Activated naive CD4-positive, alpha-beta T cell (primary cell): ENCODE measurements around the gene BMERB1.
"Not testable (repeated sequence)": the region's sequence is repeated elsewhere in the genome, so short reads cannot be mapped to it uniquely, and the experiment has no call there.

Experiments used
- DNase-seq, 4 experiments: peaks; one replicate each; lab custom pipeline; 2025; lab: John Stamatoyannopoulos, UW

Gene BMERB1

GRCh38 chr16:15461376-15461775 lies 27.0 kb downstream of the BMERB1 start:
- no peak for DNase-seq

- DNase-seq = no peak
Observed at GRCh38 chr16:15464401-15465186, 30.2 kb downstream of the BMERB1 start.

DNA sequence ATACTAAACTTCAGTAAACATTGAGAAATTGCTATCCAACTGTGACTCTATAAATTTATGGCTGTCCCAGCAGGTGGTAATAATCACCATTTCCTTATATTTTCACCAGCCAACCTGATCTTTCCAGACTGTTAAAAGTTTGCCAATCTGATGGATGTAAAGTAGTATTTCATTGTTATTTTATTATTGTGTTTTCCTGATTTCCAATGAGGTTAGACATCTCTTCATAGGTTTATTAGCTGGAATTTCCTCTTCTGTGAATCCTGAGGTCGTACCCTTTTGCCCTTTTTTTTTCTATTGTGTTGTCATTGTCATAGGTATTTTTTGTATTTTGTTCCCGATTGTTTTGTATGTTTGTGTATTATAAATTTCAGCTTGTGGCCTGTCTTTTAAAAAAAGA lies 31.7 kb downstream of the BMERB1 start:
- DNase-seq = no peak

DNA sequence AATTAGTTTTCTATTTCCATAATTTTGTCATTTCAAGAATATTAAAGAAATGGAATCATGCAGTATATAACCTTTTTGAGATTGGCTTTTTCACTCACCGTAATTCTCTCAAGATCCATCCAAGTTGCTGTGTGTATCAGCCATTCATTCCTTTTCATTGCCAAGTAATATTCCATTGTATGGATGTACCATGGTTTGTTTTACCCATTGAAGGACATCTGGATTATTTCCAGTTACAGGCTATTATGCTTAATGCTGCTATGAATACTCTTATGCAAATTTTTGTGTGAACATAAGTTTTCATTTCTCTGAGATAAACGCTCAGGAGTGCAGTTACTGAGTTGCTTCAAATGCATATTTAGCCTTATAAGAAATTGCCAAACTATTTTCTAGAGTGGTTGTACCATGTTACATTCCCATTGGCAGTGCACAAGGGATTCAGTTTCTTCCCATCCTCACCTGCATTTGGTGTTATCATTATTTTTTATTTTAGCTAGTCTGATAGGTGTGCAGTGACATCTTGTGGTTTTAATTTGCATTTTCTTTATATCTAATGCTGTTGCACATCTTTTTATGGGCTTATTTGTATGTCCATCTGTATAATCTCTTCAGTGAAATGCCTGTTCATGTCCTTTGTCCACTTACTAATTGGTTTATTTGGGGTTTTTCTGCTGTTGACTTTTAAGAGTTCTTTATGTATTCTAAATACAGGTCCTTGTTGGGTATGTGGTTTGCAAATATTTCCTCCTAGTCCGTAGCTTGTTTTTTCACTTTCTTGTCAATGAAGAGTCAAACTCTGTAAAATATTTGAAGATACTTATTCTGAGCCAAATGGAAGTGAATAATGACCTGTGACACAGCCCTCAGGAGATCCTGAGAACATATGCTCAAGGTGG lies 32.7 kb downstream of the BMERB1 start:
- DNase-seq = no peak

DNA sequence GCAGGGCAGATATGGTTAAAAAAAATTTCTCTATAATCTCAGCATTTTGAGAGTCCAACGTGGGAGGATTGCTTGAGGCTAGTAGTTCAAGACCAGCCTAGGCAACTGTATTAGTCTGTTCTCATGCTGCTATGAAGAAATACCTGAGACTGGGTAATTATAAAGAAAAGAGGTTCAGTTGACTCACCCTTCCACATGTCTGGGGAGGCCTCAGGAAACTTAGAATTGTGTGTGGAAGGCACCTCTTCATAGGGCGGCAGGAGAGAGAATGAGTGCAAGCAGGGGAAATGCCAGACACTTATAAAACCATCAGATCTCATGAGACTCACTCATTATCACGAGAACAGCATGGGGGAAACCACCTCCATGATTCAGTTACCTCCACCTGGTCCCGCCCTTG lies 42.6 kb downstream of the BMERB1 start:
- DNase-seq = not testable (repeated sequence)

GRCh38 chr16:15477802-15478201 lies 43.4 kb downstream of the BMERB1 start:
- DNase-seq = no peak

GRCh38 chr16:15482068-15482747 lies 47.8 kb downstream of the BMERB1 start:
- peak in 1 of 4 experiments; percentile 5 for DNase-seq

DNA sequence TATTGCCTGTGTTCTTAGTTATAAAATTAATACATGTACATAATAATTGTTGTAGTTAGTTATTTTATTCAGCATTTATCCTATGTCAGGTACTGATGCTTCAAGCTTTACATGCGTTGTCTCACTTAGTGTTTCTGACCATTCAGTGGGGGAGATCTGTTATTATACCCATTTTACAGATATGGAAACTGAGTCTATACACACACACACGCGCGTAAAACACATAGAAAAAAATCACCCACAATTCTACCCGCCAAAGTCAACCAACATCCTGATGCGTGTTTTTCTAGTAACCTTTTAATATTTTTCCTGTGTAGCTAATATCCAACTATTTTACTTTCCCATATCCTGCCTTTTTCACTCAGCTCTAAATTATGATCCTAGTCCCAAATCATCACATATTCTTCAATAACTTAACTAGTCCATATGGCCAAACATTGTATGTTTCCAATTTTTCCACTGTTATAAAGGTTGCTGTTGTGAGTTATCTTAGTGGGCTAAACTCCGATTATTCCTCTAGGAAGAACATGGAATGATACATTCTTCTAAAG lies 48.4 kb downstream of the BMERB1 start:
- DNase-seq = no peak

GRCh38 chr16:15483857-15484256 lies 49.5 kb downstream of the BMERB1 start:
- no peak for DNase-seq

DNA sequence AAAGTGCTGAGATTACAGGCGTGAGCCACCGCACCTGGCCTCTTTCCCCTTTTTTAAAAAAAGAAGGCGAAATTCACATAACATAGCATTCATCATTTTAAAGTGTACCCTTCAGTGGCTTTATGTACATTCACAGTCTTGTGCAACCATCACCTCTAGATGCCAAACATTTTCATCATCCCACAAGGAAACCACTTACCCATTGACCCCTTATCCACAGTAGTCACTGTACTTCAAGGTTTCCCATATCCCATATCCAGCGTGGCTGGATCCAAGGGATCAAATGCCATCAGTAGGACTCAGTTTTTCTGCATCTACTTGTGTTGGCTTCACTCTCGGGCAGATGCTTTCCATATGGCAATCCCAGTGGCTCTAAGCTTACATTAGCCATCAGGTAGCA lies 50.3 kb downstream of the BMERB1 start:
- DNase-seq = no peak

DNA sequence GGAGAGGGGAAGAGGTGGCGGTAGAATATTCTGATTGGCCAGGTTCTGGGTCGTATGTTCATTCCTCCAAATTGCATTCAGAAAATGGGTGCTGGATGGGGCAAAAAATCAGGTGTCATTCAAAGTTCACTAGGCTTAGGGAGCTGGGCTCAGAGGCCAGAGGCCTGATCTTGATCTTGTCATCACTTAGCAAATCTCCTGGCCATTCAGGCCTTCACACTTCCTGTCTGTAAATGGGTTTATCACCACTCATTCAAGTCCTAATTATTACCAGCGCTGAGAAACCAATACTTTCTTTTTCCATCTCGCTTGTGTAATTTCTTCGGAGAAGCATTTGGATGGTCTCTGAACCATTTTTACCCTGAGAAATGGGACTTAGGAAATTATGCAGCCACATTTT lies 50.8 kb downstream of the BMERB1 start:
- no peak for DNase-seq

DNA sequence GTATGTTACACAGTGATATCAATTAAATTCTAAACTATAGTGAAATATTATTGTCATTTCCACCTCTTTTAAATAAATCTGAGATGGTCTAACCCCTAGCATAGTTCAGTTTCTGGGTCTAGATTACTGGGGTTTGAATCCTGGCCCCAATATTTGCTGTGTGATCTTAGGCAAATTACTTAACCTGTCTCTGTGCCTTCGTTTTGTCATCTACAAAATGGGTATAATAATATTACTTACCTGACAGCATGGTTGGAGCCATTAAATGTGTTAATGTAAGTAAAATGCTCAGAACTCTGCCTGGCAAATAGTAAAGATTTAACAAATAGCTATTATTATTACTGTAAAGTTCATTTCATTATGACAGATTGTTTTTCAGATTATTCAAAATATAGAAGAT lies 52.3 kb downstream of the BMERB1 start:
- DNase-seq = no peak

DNA sequence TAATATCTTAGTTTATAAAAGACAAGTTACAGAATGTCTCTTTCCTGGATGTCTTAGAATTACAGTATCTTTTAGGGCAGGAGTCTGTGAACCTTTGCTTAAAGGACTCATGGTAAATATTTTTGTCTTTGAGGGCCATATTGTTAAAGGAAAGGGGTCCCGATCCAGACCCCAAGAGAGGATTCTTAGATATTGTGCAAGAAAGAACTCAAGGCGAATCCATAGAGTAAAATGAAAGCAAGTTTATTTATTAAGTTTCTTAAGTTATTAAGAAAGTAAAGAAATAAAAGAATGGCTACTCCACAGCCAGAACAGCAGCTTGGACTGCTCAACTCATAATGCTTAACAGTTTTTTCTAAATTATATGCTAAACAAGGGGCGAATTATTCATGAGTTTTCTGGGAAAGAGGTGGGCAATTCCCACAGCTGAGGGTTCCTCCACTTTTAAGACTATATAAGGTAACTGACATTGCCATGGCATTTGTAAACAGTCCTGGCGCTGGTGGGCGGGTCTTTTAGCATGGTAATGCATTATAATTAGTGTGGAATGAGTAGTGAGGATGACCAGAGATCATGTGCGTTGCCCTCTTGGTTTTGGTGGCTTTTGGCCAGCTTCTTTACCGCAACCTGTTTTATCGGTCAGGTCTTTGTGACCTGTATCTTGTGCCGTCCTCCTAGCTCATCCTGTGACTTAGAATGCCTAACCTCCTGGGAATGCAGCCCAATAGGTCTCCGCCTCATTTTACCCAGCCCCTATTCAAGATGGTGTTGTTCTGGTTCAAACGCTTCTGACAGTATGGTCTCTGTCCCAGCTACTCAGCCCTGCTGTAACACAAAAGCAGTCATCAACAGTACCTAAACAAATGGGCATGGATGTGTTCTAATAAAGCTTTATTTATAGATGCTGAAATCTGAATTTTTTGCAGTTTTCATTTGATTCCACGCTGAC lies 53.2 kb downstream of the BMERB1 start:
- DNase-seq = no peak

DNA sequence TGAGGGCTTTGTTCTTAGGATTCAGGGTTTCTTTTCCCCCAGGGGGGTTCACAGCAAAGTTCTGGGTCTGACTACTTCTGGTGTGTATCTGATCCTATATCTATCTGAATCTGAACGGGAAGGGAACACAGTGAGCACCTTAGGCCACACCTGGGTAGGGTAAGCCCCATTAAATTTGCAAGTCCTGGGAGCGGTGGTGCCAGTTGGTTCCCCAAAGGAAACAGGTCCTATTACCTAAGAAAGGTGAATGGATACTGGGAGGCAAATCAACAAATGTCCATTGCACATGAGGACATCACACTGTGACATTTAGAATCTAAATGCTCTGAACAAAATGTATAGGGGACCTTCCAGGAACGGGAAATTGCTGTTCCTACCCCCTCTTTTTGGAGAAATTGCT lies 54.6 kb downstream of the BMERB1 start:
- no peak for DNase-seq

- no peak for DNase-seq
Observed at GRCh38 chr16:15490123-15490711, 55.8 kb downstream of the BMERB1 start.

- DNase-seq = no peak
Observed at GRCh38 chr16:15491411-15491810, 57.0 kb downstream of the BMERB1 start.

DNA sequence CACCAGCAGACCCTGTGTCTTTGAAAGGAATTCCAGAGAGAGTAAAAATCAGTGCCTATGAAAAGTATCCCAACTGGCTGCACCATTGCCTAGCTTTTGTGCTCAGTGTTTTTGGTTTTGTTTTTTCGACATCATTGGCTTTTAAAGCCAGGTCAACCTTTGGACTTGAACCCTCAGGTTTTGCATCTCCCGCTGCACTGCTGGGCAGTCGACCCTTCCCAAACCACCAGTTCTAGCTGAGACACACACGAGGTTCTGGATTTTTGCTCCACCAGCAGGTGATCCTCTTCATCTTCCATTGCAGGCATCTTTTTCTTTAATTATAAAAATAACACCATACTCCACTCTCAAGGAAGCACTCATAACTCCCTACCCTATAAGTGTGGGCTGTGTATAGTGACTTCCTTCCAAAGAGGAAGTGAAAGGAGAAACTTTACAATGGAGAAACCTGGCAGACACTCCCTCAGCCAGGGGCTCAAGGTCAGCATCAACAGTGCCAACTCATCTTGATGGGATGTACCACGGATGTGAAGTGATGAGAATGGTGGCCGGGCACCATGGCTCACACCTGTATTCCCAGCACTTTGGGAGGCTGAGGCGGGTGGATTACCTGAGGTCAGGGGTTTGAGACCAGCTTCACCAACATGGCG lies 57.8 kb downstream of the BMERB1 start:
- no peak for DNase-seq

DNA sequence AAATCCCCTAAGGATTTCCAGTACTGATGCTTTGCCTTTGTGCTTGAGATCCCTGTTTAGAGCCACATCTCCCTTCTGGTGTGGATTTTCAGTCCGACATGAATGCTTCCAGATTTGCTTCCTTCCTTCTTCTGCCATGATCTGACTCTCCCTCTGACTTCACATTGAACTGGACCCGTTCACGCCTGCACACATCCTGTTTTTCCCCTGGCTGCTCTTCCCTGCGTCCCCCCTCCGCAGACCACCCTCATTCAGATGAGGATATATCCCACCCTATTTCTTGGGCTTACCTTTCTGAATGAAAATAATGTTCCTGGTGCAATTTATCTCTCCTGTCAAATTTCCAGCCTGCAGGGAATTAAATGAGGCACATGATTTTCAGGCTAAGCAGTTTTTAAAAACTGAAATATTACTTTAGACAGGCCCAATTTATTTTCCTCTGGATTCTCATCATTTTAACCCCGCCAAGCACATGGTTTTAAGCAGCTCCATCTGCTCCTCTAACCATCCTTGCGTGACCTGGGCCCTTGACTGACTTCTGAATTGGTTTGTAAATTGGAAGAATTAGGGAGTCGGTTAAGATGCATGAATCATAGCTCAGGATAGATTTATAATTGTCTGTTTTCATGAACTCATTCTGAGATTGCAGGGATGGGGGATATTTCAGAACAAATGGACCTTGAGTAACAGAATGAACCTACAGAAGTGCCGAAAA lies 59.2 kb downstream of the BMERB1 start:
- DNase-seq = no peak

DNA sequence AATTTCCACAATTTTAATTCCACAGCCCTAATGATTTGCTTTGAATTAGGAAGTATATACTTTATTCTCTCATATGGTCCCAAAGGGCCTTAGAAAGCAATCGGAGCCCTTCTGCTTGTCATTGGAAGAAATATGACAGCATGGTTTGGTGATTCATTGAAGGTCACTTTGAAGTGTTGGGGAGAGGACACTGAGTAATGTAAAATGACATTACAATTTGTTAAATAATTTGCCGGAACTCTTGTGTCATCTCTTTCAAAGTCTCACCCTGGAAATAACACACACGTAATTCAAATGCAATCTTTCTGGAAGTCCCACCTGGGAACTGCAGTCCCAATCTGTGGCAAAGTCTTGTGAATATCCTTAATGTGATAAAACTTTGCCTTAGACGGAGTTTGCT lies 59.8 kb downstream of the BMERB1 start:
- DNase-seq = no peak

DNA sequence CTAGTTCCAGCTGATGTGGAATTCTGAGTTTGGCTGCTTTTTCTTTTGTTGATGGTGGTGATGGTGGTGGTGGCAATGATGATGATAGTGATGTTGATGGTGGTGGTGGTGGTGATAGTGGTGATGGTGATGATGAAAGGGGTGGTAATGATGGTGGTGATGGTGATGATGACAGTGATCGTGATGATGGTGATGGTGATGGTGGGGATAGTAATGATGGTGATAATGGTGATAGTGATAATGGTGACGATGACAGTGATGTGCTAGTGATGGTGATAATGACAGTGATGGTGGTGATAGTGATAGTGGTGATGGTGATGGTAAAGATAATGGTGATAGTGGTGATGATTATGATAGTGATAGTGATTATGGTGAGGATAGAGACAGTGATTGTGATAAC lies 61.5 kb downstream of the BMERB1 start:
- DNase-seq = no peak
